ENCODE results near the gene PEF1. TPM values are rescaled to one million over a fixed set of nuclear protein-coding genes. Genes with fewer than 3 reads are reported as not detected.

The PEF1 gene
- total RNA-seq, 1 donor from 2014 or later: 57.9 TPM

DNA sequence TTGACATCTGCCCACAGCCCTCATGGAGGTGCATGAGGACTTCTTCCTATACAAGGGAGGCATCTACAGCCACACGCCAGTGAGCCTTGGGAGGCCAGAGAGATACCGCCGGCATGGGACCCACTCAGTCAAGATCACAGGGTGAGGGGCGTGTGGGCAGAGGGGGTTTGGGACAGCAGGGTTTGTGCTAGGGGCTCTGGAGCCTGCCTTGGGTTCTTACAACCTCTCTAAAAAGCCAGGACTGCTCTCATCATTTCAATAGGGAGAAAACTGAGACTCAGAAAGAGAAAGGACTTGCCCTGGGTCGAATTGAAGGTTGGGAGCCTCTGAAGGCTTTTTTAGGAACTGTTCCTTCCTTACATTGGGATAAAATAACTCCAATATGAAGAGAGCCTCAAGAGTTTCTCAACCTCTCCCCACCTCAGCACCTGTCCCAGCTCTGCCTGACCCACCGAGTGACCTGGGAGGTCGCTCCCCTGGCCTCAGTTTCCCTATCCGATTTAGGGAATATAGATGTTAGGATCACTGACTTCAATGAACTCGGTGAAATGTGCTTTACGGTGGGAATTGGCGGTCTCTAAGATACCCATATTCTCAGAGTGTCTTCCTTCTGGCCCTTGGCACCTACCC is 58.8 kb downstream of the PEF1 start:
- Histone ChIP-seq H3K4me1 (ENCODE audit: insufficient read depth, low read length) (peaks cover 26% of the 10 kb centered on the region), H4K20me1 (ENCODE audit: insufficient read depth, low read length) (no peaks in the 10 kb centered on the region), H3K79me2 (ENCODE audit: insufficient read depth, low read length) (no peaks in the 10 kb centered on the region), H3K9ac (ENCODE audit: low read length) (no peak overlapping the region), H3K27ac (ENCODE audit: low read depth, low read length) (no peak overlapping the region), H3K4me3 (ENCODE audit: insufficient read depth, low read depth, low read length) (no peak overlapping the region), H2AFZ (ENCODE audit: low read depth, low read length) (no peak overlapping the region), H3K4me2 (ENCODE audit: low read length) (no peak overlapping the region), H3K27me3 (ENCODE audit: insufficient read depth, low read length) (no peaks in the 10 kb centered on the region), H3K9me3 (ENCODE audit: insufficient read depth, low read depth, low read length) (no peaks in the 10 kb centered on the region), H3K36me3 (ENCODE audit: insufficient read depth, low read length) (no peaks in the 10 kb centered on the region)
- Mint-ChIP-seq H3K4me3 (ENCODE audit: unreplicated experiment) (no peak overlapping the region), H3K9me3 (ENCODE audit: unreplicated experiment) (no peaks in the 10 kb centered on the region), H3K27ac (ENCODE audit: unreplicated experiment) (no peak overlapping the region), H3K4me1 (ENCODE audit: low read depth, unreplicated experiment) (peaks cover 2% of the 10 kb centered on the region), H3K27me3 (ENCODE audit: low read depth, unreplicated experiment) (peaks cover 32% of the 10 kb centered on the region), H3K36me3 (ENCODE audit: low read depth, unreplicated experiment) (peaks cover 3% of the 10 kb centered on the region)
- FAIRE-seq (no peak), DNase-seq (ENCODE audit: low read depth) (no peak)
- no peak for TF ChIP-seq EZH2 (IDR thresholded peaks at IDR 0.05; ENCODE audit: insufficient read depth, low read length)
- TF ChIP-seq, protein P1, sequence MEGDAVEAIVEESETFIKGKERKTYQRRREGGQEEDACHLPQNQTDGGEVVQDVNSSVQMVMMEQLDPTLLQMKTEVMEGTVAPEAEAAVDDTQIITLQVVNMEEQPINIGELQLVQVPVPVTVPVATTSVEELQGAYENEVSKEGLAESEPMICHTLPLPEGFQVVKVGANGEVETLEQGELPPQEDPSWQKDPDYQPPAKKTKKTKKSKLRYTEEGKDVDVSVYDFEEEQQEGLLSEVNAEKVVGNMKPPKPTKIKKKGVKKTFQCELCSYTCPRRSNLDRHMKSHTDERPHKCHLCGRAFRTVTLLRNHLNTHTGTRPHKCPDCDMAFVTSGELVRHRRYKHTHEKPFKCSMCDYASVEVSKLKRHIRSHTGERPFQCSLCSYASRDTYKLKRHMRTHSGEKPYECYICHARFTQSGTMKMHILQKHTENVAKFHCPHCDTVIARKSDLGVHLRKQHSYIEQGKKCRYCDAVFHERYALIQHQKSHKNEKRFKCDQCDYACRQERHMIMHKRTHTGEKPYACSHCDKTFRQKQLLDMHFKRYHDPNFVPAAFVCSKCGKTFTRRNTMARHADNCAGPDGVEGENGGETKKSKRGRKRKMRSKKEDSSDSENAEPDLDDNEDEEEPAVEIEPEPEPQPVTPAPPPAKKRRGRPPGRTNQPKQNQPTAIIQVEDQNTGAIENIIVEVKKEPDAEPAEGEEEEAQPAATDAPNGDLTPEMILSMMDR (IDR thresholded peaks at IDR 0.05; ENCODE audit: insufficient read depth, low read depth, low read length): no peak

DNA sequence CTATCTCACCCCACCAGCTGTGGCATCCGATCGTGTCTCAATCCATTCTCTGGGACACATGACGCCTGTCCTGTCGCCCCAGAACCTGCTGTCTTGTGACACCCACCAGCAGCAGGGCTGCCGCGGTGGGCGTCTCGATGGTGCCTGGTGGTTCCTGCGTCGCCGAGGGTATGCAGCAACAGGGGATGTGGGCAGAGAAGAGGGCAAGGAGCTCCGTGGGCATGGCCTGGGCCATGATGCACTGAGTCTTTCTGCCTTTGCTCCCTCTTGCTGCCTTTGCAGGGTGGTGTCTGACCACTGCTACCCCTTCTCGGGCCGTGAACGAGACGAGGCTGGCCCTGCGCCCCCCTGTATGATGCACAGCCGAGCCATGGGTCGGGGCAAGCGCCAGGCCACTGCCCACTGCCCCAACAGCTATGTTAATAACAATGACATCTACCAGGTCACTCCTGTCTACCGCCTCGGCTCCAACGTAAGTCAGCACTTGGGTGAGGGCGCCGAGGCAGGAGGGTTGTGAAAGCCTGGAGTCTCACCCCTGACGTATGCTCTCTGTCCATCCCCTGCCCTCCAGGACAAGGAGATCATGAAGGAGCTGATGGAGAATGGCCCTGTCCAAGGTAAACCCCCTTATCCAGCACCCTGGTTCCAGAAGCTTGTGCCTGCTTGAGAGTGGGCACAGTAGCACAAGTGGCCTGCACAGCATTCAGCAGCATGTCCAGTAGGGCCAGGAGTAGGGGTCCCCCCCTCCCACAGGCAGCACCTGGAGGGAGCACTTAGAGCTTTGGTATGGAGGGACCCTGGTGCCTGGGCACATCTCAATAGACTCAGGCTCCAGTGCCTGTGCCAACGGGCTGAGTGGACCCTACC is 59.6 kb downstream of the PEF1 start:
- no peak overlapping the region for H3K4me2 ChIP-seq (ENCODE audit: low read length)
- H4K20me1 ChIP-seq (ENCODE audit: insufficient read depth, low read length): no peaks in the 10 kb centered on the region
- Mint-ChIP-seq H3K4me3 (ENCODE audit: unreplicated experiment) (no peak overlapping the region), H3K4me1 (ENCODE audit: low read depth, unreplicated experiment) (peaks cover 6% of the 10 kb centered on the region), H3K27ac (ENCODE audit: unreplicated experiment) (no peak overlapping the region), H3K27me3 (ENCODE audit: low read depth, unreplicated experiment) (peaks cover 34% of the 10 kb centered on the region), H3K36me3 (ENCODE audit: low read depth, unreplicated experiment) (peaks cover 3% of the 10 kb centered on the region), H3K9me3 (ENCODE audit: unreplicated experiment) (no peaks in the 10 kb centered on the region)
- no peak for TF ChIP-seq EZH2 (IDR thresholded peaks at IDR 0.05; ENCODE audit: insufficient read depth, low read length)
- TF ChIP-seq, protein P1 (IDR thresholded peaks at IDR 0.05; ENCODE audit: insufficient read depth, low read depth, low read length): no peak
- H3K9ac ChIP-seq (ENCODE audit: low read length): no peak overlapping the region
- peaks cover 31% of the 10 kb centered on the region for H3K4me1 ChIP-seq (ENCODE audit: insufficient read depth, low read length)
- H3K27ac ChIP-seq (ENCODE audit: low read depth, low read length): no peak overlapping the region
- no peaks in the 10 kb centered on the region for H3K79me2 ChIP-seq (ENCODE audit: insufficient read depth, low read length)
- no peak for FAIRE-seq
- DNase-seq (ENCODE audit: low read depth): no peak
- H3K9me3 ChIP-seq (ENCODE audit: insufficient read depth, low read depth, low read length): no peaks in the 10 kb centered on the region
- no peaks in the 10 kb centered on the region for H3K36me3 ChIP-seq (ENCODE audit: insufficient read depth, low read length)
- H3K4me3 ChIP-seq (ENCODE audit: insufficient read depth, low read depth, low read length): no peak overlapping the region
- no peak overlapping the region for H2AFZ ChIP-seq (ENCODE audit: low read depth, low read length)
- H3K27me3 ChIP-seq (ENCODE audit: insufficient read depth, low read length): no peaks in the 10 kb centered on the region
